Skeletal muscle cell (primary cell): ENCODE measurements around the gene SIK3.
A peak's percentile ranks its signal among the peaks of the same experiment; 100 is the strongest.
"Not testable (repeated sequence)": the region's sequence is repeated elsewhere in the genome, so short reads cannot be mapped to it uniquely, and the experiment has no call there.

ENCODE experiments used
- DNase-seq: peaks from one replicate; pipeline ENCODE4 v3.0.0-alpha.2; 2010; ENCODE audit warnings: low read depth
- H3K4me3 ChIP-seq: 2 replicates; pipeline ENCODE4 v1.5.1; 2011; ENCODE audit warnings: low read depth, mild to moderate bottlenecking, control low read depth, low read length, moderate library complexity

SIK3 gene

GRCh38 chr11:117098269-117099232, at the start of gene SIK3:
Gene SIK3, minus strand, starts transcription at chr11:117098428. Its CDS starts 13 bp downstream, at chr11:117098415.
- peak; percentile 66 for DNase-seq
- peak within 1 kb of the TSS; percentile 80 for H3K4me3 ChIP-seq

- no peak overlapping the region for H3K4me3 ChIP-seq
- DNase-seq = no peak
These were observed 48.3 kb upstream of the SIK3 start for GRCh38 chr11:117146521-117146920.

DNA sequence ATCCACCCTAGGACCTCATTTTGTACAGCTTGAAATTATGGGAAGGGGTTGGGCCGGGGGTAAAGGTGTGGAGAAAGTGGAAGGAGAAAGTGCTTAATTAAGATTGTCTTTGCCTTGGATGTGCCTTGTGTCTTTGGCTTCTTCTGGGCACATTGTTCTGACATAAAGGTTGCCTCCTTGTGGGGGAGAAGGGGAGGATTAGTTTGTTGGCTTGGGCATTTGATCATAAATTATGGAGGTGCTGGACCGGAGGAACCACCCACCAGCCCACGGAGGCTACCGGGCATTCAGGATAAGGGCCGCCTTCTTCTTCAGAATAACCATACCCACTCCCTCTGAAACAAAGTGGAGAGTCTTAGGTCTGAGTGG, 47.1 kb upstream of the SIK3 start:
- peak overlapping the region; percentile 65 for H3K4me3 ChIP-seq
- DNase-seq = no peak

- H3K4me3 ChIP-seq = peak overlapping the region; percentile 65
- peak; percentile 25 for DNase-seq
These were observed 46.5 kb upstream of the SIK3 start for GRCh38 chr11:117144477-117145392.

- DNase-seq = peak; percentile 56
- peak within 1 kb of the TSS; percentile 65 for H3K4me3 ChIP-seq
These were observed 45.7 kb upstream of the SIK3 start, which contains the start of gene PAFAH1B2 for GRCh38 chr11:117143871-117144476. Gene PAFAH1B2, plus strand, starts transcription at chr11:117144287. Its CDS starts 8,161 bp downstream, at chr11:117152448.

- DNase-seq = peak; percentile 20
- peak overlapping the region; percentile 65 for H3K4me3 ChIP-seq
These were observed 45.2 kb upstream of the SIK3 start for GRCh38 chr11:117143390-117143789.

GRCh38 chr11:117137223-117138086, 39.2 kb upstream of the SIK3 start:
- not testable (repeated sequence) for H3K4me3 ChIP-seq, DNase-seq

DNA sequence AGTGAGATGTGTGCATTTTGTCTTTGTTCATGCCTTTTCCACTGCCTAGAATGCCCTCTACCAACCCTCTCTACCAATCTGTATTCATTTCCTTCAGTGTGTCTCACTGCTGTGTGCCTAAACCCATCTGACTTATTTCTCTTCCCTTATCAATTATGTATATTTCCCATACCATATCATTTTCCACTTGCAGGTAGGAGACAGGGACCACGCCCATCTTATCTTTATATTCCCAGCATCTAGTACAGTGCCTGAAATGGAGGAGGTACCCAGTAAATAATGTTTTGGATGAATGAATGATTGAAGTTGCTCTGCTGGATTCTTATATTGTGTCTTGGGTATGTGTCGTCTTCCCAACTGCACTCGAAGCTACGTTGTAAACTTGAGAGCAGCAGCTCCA, 36.8 kb upstream of the SIK3 start:
- not testable (repeated sequence) for H3K4me3 ChIP-seq, DNase-seq

- no peak for DNase-seq
- H3K4me3 ChIP-seq = no peak overlapping the region
These were observed 36.2 kb upstream of the SIK3 start for GRCh38 chr11:117134431-117134830.

- no peak for DNase-seq
- H3K4me3 ChIP-seq = no peak overlapping the region
These were observed 32.7 kb upstream of the SIK3 start for GRCh38 chr11:117130879-117131278.

GRCh38 chr11:117130396-117130795, 32.2 kb upstream of the SIK3 start:
- DNase-seq, H3K4me3 ChIP-seq: not testable (repeated sequence)

DNA sequence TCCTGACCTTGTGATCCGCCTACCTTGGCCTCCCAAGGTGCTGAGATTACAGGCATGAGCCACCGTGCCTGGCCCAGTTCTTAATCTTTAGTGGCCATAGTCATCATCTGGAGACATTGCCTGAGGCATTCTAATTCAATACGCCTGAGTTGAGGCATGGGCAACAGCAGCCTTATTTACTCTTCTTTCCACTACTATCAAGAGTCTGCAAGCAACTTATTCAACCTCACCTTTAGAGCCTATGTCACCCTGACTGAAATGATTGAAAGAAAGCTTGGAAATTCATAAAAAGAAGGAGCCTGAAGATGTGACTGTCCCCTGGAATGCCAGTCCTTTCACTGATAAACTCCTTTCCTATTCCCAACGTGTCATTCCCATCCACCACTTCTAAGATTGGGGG, 30.1 kb upstream of the SIK3 start:
- no peak overlapping the region for H3K4me3 ChIP-seq
- DNase-seq = no peak

- no peak overlapping the region for H3K4me3 ChIP-seq
- no peak for DNase-seq
These were observed 29.1 kb upstream of the SIK3 start for GRCh38 chr11:117127171-117127901.

GRCh38 chr11:117126223-117126965, 28.2 kb upstream of the SIK3 start:
- DNase-seq = no peak

GRCh38 chr11:117122556-117122955, 24.3 kb upstream of the SIK3 start:
- H3K4me3 ChIP-seq = no peak overlapping the region
- no peak for DNase-seq

More at GRCh38 chr11:117126223-117126965, 28.2 kb upstream of the SIK3 start:
- no peak overlapping the region for H3K4me3 ChIP-seq

- DNase-seq = no peak
- H3K4me3 ChIP-seq = no peak overlapping the region
These were observed 22.9 kb upstream of the SIK3 start for GRCh38 chr11:117121176-117121575.

GRCh38 chr11:117117681-117118080, 19.5 kb upstream of the SIK3 start:
- DNase-seq = no peak

More at GRCh38 chr11:117117681-117118080, 19.5 kb upstream of the SIK3 start:
- H3K4me3 ChIP-seq = no peak overlapping the region
